Body of pancreas (tissue), 4 donors: ENCODE measurements around the gene CADPS. TPM values are rescaled to one million over a fixed set of nuclear protein-coding genes. Genes with fewer than 3 reads are reported as not detected.

ENCODE experiments used
- ATAC-seq: fragments of 150-250 bp; one replicate; pipeline ENCODE4 v1.9.1; 2016
- DNase-seq, 4 donors: peaks; one replicate each; pipeline ENCODE4 v3.0.0-alpha.2; 2019
- H3K27ac ChIP-seq, 4 donors: fragments of 200-600 bp; sonication (generic); 1 replicate in 3 of 4; 2 replicates in 1 of 4; pipeline versions ENCODE4 v1.5.1 to v1.6.1; 2016 to 2019; ENCODE audit warnings: mild to moderate bottlenecking in 1 of 4, mixed read lengths in 1 of 4, moderate library complexity in 1 of 4
- H3K27me3 ChIP-seq, 2 donors: fragments of 200-600 bp; sonication (generic); one replicate each; pipeline ENCODE4 v1.6.0; 2016; ENCODE audit warnings: mild to moderate bottlenecking in 1 of 2
- H3K36me3 ChIP-seq, 2 donors: fragments of 200-600 bp; sonication (generic); replicated peaks in 1 of 2; 2 replicates each; pipeline ENCODE4 v1.5.1; 2016; ENCODE audit warnings: low read depth in 2 of 2; ENCODE audit not compliant: insufficient read depth in 1 of 2
- H3K4me1 ChIP-seq: fragments of 200-600 bp; sonication (generic); one replicate; pipeline ENCODE4 v1.6.0; 2016
- H3K4me3 ChIP-seq, 2 donors: fragments of 200-600 bp; sonication (generic); 1 replicate in 1 of 2; 2 replicates in 1 of 2; pipeline ENCODE4 v1.5.1; 2016 to 2019
- H3K9me3 ChIP-seq, 3 donors: fragments of 200-600 bp; sonication (generic); 1 replicate in 2 of 3; 2 replicates in 1 of 3; pipeline ENCODE4 v1.5.1; 2016
- CTCF ChIP-seq, 7 experiments: fragments of 450-650 bp in 4 of 7; fragments of 200-600 bp in 3 of 7; sonication (generic) in 3 of 7; IDR thresholded peaks; one replicate each; pipeline ENCODE4 v1.5.1; 2016 to 2019; ENCODE audit warnings: antibody characterized with exemption in 7 of 7
- POLR2A ChIP-seq, 3 donors: fragments of 450-650 bp; IDR thresholded peaks; one replicate each; pipeline ENCODE4 v1.6.1; 2016; ENCODE audit warnings: antibody characterized with exemption in 3 of 3, mild to moderate bottlenecking in 2 of 3
- WGBS, 2 donors: methylation state at CpG; one replicate each; pipeline ENCODE4 v1.1.5; 2017; 5-methylcytosine and 5-hydroxymethylcytosine counted together
- intact Hi-C: fragments of 100-400 bp; cut with DNase I; formaldehyde crosslinking; loops from one replicate; pipeline ENCODE4 v1.15.1; 2023
- total RNA-seq, 2 donors: library from RNA; depleted of rRNA; stranded (reverse); fragments of >200 nt; gene quantifications; one replicate each; pipeline ENCODE4 v1.1.0, GENCODE V29; 2016

The CADPS gene
- total RNA-seq, 2 donors from 2014 or later: 22.1 to 67.6 TPM

- Histone ChIP-seq H3K36me3 (no peaks in the 10 kb centered on the region), H3K9me3 (no peaks in the 10 kb centered on the region), H3K27me3 (no peaks in the 10 kb centered on the region), H3K4me1 (no peaks in the 10 kb centered on the region), H3K27ac (no peak overlapping the region), H3K4me3 (no peak overlapping the region)
- no peak for DNase-seq
- intact Hi-C loops: no loop called here
- ATAC-seq: no peak
- WGBS, 2 donors: 55 to 60% methylated on average over 7 of the region's 7 CpGs
- TF ChIP-seq CTCF (IDR thresholded peaks at IDR 0.05) (no peak), POLR2A (IDR thresholded peaks at IDR 0.05) (no peak)
Measured at GRCh38 chr3:62601238-62602070, 273.8 kb downstream of the CADPS start.

- intact Hi-C loops: no loop called here
- Histone ChIP-seq H3K4me3 (no peak overlapping the region), H3K27ac (no peak overlapping the region), H3K36me3 (no peaks in the 10 kb centered on the region), H3K4me1 (no peaks in the 10 kb centered on the region), H3K9me3 (no peaks in the 10 kb centered on the region), H3K27me3 (no peaks in the 10 kb centered on the region)
- WGBS, 2 donors: 75 to 78% methylated on average over 2 of the region's 2 CpGs
- ATAC-seq: no peak
- DNase-seq: no peak
- no peak for TF ChIP-seq POLR2A (IDR thresholded peaks at IDR 0.05)
- no peak for TF ChIP-seq CTCF (IDR thresholded peaks at IDR 0.05)
Measured at GRCh38 chr3:62600033-62600432, 275.2 kb downstream of the CADPS start.

GRCh38 chr3:62597491-62597890 lies 277.7 kb downstream of the CADPS start:
- H3K36me3 ChIP-seq: no peaks in the 10 kb centered on the region
- no peak overlapping the region for H3K27ac ChIP-seq
- H3K4me1 ChIP-seq: no peaks in the 10 kb centered on the region
- DNase-seq (no peak), ATAC-seq (no peak)
- WGBS, 2 donors: 76 to 98% methylated on average over 4 of the region's 4 CpGs
- TF ChIP-seq CTCF (IDR thresholded peaks at IDR 0.05) (no peak), POLR2A (IDR thresholded peaks at IDR 0.05) (no peak)
- no peaks in the 10 kb centered on the region for H3K9me3 ChIP-seq
- no peaks in the 10 kb centered on the region for H3K27me3 ChIP-seq
- intact Hi-C loops: no loop called here
- no peak overlapping the region for H3K4me3 ChIP-seq

- Histone ChIP-seq H3K27ac (no peak overlapping the region), H3K4me3 (no peak overlapping the region), H3K27me3 (no peaks in the 10 kb centered on the region), H3K9me3 (no peaks in the 10 kb centered on the region), H3K36me3 (no peaks in the 10 kb centered on the region), H3K4me1 (no peaks in the 10 kb centered on the region)
- no peak for ATAC-seq
- 24 to 44% methylated on average over 3 of the region's 3 CpGs for WGBS, 2 donors
- intact Hi-C loops: no loop called here
- TF ChIP-seq POLR2A (IDR thresholded peaks at IDR 0.05): no peak
- TF ChIP-seq CTCF (IDR thresholded peaks at IDR 0.05): no peak
- no peak for DNase-seq
Measured at GRCh38 chr3:62592408-62592807, 282.8 kb downstream of the CADPS start.

GRCh38 chr3:62589078-62589477 lies 286.1 kb downstream of the CADPS start:
- no peak for DNase-seq
- no peak for ATAC-seq

More at GRCh38 chr3:62589078-62589477, 286.1 kb downstream of the CADPS start:
- 77 to 81% methylated on average over 4 of the region's 4 CpGs for WGBS, 2 donors
- no peak for TF ChIP-seq CTCF (IDR thresholded peaks at IDR 0.05)
- no peak for TF ChIP-seq POLR2A (IDR thresholded peaks at IDR 0.05)
- Histone ChIP-seq H3K4me1 (no peaks in the 10 kb centered on the region), H3K36me3 (no peaks in the 10 kb centered on the region), H3K9me3 (no peaks in the 10 kb centered on the region), H3K27me3 (no peaks in the 10 kb centered on the region), H3K27ac (no peak overlapping the region), H3K4me3 (no peak overlapping the region)
- intact Hi-C loops: no loop called here
